NK-92 (cell line): ENCODE measurements around the gene CDH10.

ENCODE experiments used
- DNase-seq: peaks from one replicate; lab custom pipeline; 2025; ENCODE audit not compliant: unreplicated experiment; lab: John Stamatoyannopoulos, UW

Gene CDH10

DNA sequence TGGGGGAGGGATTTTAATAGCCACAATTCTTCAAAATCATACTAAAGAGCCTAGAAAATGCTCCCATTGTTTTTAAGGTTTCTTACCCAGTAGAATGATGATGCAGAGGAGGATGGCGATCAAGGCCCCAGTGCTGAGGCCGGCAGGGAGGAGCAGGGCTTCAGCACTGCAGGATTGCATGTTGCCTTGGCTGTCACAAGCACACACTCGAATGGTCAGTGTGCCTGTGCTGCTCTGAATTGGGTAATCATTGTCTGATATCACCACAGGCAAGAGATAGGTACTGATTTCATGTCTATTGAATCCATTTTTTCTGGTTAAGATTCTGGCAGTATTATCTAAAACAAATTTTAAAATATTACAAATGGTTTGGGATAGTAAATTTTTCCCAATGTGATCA lies 153.3 kb downstream of the CDH10 start:
- DNase-seq, result no peak

DNA sequence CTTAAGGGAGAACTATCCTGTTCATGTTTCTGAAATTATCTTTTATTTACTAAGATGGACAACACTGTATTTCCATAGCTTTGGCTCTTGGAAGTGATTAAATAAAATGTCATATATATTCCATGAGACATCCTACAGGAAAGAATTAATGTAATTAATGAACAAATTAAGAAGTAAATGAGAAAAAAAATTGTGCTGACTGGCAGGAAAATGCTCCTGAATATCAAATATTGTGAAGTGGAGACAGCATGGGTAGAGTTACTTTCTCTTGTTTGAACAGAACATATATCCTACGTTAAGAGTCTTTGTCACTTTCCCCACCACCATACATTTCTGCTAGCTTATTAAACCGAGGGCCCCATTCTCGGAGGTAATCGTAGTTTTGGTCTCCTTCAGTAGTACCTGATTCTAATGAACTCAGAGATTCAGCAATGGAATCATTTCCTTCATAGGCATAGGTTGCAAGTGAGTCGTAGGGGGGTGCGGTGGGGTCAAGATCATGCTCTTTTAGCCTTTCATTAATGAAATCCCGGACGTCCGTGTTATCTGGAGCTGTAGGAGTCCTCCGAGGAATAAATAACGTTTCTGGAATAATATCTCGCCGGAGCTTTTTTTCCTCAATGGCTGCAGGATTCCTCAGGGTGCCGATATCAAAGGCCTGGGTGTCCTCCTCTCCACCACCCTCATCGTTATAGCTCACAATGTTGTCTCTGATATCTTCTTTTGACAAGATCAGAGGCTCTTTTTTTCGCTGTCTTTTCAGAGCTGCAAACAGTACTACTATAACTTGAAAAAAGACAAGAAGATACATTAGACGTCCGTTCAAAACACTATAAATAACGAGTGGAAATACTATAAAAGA lies 157.2 kb downstream of the CDH10 start:
- DNase-seq, result no peak

DNA sequence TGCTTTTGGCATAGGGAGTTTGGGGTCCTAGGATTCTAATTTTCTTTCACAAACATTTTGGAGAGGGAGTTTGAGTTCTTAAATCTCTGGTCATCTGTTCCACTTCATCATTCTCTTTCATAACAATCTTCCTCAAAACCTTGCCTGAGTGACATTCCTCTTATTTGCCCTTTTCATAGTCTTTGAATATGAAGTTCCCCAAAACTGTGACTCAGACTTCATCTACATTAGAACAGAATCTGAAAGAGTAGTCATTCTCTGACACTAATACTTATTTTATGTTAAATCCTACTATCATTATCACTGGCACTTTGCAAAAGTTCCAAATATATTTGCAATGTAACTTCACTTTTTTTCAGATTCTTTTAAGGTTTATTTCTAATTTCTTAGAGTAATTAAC lies 163.8 kb downstream of the CDH10 start:
- DNase-seq, result no peak

GRCh38 chr5:24477958-24478357 lies 166.8 kb downstream of the CDH10 start:
- no peak for DNase-seq

- DNase-seq, result no peak
Observed at GRCh38 chr5:24475101-24475500, 169.7 kb downstream of the CDH10 start.

- no peak for DNase-seq
Observed at GRCh38 chr5:24474685-24475084, 170.1 kb downstream of the CDH10 start.

DNA sequence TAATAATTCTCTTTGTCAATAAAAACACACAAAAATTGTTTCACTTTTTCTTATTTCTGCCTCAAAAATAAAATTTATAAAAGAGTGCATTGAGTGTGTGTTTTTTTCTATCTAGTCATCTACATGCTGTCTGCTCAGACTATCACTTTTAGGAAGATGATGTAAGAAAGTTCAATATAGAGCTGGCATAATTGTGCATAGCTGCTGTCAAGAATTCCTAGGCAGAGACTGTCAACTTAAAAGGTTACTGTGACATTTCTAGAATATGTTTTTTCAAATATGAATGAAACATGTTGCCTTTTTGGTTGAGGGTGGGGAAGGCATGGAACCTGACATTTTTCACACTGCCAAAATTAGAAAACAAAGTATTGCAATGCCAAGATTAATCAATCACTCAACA lies 172.3 kb downstream of the CDH10 start:
- DNase-seq, result no peak

DNA sequence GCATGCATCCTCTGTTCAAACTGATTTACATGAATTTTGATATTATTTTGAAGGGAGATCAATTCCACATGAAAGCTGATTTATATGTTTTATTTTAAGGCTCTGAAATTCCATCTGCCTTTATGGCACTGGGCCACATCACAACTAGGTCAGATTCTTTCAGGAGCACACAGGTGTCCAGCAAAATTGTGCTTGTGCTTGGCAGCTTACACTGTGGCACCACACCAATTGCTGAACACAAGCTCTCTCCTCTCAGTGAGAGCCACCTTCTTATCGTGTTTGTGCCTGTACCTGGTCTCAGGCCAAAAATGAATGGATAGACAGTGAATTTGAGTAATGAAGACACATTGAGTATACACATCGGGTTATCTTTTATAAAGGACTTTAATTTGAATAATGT lies 200.4 kb downstream of the CDH10 start:
- no peak for DNase-seq

- no peak for DNase-seq
Observed at GRCh38 chr5:24439465-24439864, 205.3 kb downstream of the CDH10 start.
